Aorta (tissue), 5 donors: ENCODE data around the gene RBMS2. TPM values are rescaled to one million over a fixed set of nuclear protein-coding genes. Genes with fewer than 3 reads are reported as not detected.
"Not testable (repeated sequence)": the region's sequence is repeated elsewhere in the genome, so short reads cannot be mapped to it uniquely, and the experiment has no call there.

Experiments used
- ATAC-seq: fragments of 200-7000 bp; cut with Tn5 transposase; one replicate; pipeline ENCODE4 v1.9.1; 2022; ENCODE audit warnings: moderate library complexity; ENCODE audit not compliant: low FRiP score
- DNase-seq, 2 donors: peaks; one replicate each; pipeline ENCODE4 v3.0.0-alpha.2; 2020
- H3K27ac ChIP-seq, 2 donors: one replicate each; pipeline ENCODE4 v1.5.1; 2013; ENCODE audit warnings: low read length in 2 of 2, mild to moderate bottlenecking in 2 of 2, moderate library complexity in 2 of 2, control low read depth in 1 of 2, inconsistent platforms in 1 of 2, low read depth in 1 of 2
- H3K27me3 ChIP-seq, 2 donors: one replicate each; pipeline ENCODE4 v1.6.1; 2013; ENCODE audit warnings: control low read depth in 1 of 2, low read length in 1 of 2, mild to moderate bottlenecking in 1 of 2, moderate library complexity in 1 of 2; ENCODE audit not compliant: insufficient read depth in 2 of 2, control insufficient read depth in 1 of 2
- H3K36me3 ChIP-seq, 2 donors: one replicate each; pipeline ENCODE4 v1.6.1; 2013; ENCODE audit warnings: control low read depth in 1 of 2, low read length in 1 of 2, mild to moderate bottlenecking in 1 of 2; ENCODE audit not compliant: insufficient read depth in 2 of 2, control insufficient read depth in 1 of 2
- H3K4me1 ChIP-seq, 2 donors: one replicate each; pipeline ENCODE4 v1.6.1; 2013; ENCODE audit warnings: low read length in 2 of 2, control low read depth in 1 of 2, mild to moderate bottlenecking in 1 of 2, moderate library complexity in 1 of 2; ENCODE audit not compliant: insufficient read depth in 2 of 2, control insufficient read depth in 1 of 2
- H3K4me3 ChIP-seq, 2 donors: one replicate each; pipeline ENCODE4 v1.5.1; 2013; ENCODE audit warnings: low read length in 2 of 2, control low read depth in 1 of 2, mild to moderate bottlenecking in 1 of 2
- H3K9me3 ChIP-seq: one replicate; pipeline ENCODE4 v1.6.1; 2013; ENCODE audit warnings: mild to moderate bottlenecking, low read length; ENCODE audit not compliant: control insufficient read depth
- WGBS, 2 donors: extraction: QIAGEN DNeasy Blood & Tissue Kit; methylation state at CpG; one replicate each; pipeline ENCODE4 v1.1.7; 2013; 5-methylcytosine and 5-hydroxymethylcytosine counted together
- intact Hi-C, 2 donors: fragments of 100-400 bp; cut with DNase I; formaldehyde crosslinking; loops; one replicate each; pipeline versions ENCODE4 v1.14.2 to v1.15.0; 2022
- polyA plus RNA-seq, 2 donors: library from polyadenylated mRNA; stranded (reverse); fragments of 200-250 nt; gene quantifications; one replicate each; pipeline ENCODE4 v1.2.3, GENCODE V29; 2013
- total RNA-seq, 2 donors: library from RNA; stranded (reverse); fragmentation: NEBNext Ultra II Directional; extraction: Animal tissue kit (Norgen Biotek cat#: 25700); gene quantifications; one replicate each; pipeline ENCODE4 v1.2.1, GENCODE V29; 2021
- donor health status: healthy with polysubstance abuse.
- donor health status: Bipolar disorder and iron deficiency.
- donor health status: DM: no; HTN: no; CAD: no.
- donor health status: DM: no; HTN: no; CAD: no.
- donor health status: DM: yes; HTN: yes; CAD: no.

RBMS2 gene
- total and polyA plus RNA-seq, 4 donors: 12.5 to 72.0 (median 42.8) TPM

DNA sequence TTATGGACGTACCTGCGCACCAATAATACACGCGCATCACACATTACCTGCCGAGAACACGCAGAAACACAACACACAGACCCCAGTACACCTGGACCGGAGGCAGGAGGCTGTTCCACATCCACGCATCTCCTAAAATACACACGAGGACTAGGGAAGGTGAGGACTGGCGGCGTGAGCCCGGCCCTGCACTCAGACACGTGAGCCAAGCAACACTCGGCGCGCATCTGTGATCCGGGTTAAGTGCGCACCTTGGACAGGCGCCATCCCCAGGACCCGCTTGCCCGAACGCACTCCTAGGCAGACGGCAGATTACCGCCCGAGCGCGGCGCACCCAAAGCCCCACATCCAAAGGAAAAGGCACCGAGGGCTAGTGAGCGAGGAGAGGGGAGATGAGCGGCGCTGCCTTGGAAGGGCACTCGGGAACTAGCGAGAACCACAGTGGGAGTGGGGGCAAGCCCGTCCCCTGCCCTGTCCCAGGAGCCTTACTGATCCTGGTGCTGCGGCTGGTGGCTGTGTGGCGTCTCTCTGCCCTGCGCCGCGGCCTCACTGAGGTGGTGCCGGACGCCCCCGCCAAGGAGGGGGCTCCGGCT is 34.1 kb upstream of the RBMS2 start:
- ATAC-seq: peak; percentile 62
- intact Hi-C loops: no loop called here
- Histone ChIP-seq H3K9me3 (no peaks in the 10 kb centered on the region), H3K4me3 (peak overlapping the region; percentile 9 to 58), H3K27me3 (no peaks in the 10 kb centered on the region), H3K36me3 (no peaks in the 10 kb centered on the region), H3K27ac (no peak overlapping the region), H3K4me1 (no peaks in the 10 kb centered on the region)
- DNase-seq: peak; percentile 53 to 80
- WGBS, 2 donors: 4 to 5% methylated on average over 43 to 44 of the region's 44 CpGs

DNA sequence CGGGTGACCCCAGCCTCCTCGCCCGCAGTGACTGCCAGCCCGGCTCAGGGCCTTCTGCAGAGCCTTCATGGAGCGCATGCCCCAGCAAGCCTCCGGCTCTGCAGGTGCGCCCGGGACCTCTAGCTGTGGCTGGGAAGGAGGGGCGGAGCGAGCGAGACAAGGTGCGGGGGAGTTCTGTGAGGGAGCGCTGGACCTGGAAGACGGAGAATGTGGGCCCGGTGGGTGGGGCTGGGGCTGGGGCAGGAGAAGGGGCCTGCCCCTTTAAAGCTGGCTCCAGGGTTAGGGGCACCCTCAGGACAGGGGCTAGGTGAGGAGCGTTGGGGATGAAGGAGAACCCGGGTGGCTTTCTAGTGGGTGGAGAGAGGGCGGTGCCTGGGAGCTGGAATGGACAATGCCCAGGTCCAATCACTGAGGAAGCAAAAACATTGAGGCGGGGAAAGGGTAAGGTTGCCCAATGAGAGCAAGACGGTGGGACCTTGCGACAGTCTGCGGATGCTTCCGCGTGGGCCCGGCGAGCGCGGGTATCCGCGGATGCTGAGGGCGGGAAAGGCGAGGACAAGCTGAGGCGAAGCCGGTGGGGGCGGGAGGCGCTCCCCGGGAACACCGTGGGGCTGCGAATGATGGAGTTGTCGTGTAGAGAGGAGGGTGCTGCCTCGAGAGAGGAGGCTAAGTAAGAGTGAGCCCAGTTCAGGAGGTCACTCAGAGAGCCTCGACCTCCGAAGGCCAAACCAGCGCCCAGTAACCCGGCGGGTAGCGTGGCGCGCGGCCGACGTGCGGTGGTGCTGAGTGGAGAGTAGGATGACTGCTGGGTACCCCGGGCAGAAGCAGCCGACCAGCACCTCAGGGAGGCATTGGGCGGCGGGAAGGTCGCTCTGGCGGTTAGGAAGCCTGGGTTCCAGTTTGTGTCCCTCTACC is 33.3 kb upstream of the RBMS2 start, which contains the start of gene GLS2:
Gene GLS2 (minus strand): TSS at position 121 of the 915 bp plus-strand sequence. CDS start 43 bp downstream, at position 78.
- Histone ChIP-seq H3K9me3 (no peaks in the 10 kb centered on the region), H3K4me1 (no peaks in the 10 kb centered on the region), H3K27me3 (no peaks in the 10 kb centered on the region), H3K36me3 (no peaks in the 10 kb centered on the region), H3K4me3 (peak within 1 kb of the TSS; percentile 9 to 58), H3K27ac (no peak within 1 kb of the TSS)
- ATAC-seq: peak; percentile 93
- 15% methylated on average over 52 to 59 of the region's 59 CpGs for WGBS, 2 donors
- DNase-seq: peak; percentile 81 to 89
- intact Hi-C loops: no loop called here

DNA sequence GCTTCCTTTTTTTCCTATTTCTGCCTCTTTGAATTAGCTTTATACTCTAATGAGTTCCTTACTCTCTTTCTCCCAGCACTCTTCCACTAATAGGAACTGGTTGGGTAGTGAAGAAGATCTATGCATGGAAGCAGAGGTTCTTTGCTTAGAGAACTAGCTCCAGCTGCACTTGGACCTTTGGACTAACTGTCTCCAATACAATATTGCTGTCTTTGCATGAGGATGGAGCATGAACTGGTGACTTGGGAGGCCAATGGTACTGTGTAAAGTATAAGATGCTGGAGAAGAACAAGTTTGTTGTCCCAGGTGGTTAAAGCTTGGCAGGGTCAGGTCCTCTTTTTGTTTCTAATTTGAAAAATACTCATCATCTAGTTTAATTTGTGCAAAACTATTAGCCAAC is 31.3 kb upstream of the RBMS2 start:
- Histone ChIP-seq H3K27ac (no peak overlapping the region), H3K9me3 (no peaks in the 10 kb centered on the region), H3K36me3 (no peaks in the 10 kb centered on the region), H3K4me1 (no peaks in the 10 kb centered on the region), H3K27me3 (no peaks in the 10 kb centered on the region), H3K4me3 (no peak overlapping the region)
- intact Hi-C loops: no loop called here
- DNase-seq (no peak), ATAC-seq (no peak)

DNA sequence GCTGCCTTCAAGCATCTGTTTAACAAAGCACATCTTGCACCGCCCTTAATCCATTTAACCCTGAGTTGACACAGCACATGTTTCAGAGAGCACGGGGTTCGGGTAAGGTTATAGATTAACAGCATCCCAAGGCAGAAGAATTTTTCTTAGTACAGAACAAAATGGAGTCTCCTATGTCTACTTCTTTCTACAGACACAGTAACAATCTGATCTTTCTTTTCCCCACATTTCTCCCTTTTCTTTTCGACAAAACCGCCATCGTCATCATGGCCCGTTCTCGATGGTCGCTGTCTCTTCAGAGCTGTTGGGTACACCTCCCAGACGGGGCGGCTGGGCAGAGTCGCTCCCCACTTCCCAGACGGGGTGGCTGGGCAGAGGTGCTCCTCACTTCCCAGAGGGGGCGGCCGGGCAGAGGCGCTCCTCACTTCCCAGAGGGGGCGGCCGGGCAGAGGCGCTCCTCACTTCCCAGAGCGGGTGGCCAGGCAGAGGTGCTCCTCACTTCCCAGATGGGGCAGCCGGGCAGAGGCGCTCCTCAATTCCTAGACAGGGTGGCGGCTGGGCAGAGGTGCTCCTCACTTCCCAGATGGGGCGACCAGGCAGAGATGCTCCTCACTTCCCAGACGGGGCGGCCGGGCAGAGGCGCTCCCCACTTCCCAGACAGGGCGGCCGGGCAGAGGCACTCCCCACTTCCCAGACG is 28.1 kb upstream of the RBMS2 start:
- WGBS, 2 donors: 90 to 93% methylated on average over 29 to 31 of the region's 31 CpGs
- ATAC-seq, intact Hi-C loops: not testable (repeated sequence)

DNA sequence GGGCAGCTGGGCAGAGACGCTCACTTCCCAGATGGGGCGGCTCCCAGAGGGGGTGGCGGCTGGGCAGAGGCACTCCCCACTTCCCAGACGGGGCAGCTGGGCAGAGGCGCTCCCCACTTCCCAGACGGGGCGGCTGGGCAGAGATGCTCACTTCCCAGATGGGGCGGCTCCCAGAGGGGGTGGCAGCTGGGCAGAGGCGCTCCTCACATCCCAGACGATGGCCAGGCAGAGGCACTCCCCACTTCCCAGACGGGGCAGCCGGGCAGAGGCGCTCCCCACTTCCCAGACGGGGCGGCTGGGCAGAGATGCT is 27.6 kb upstream of the RBMS2 start:
- H3K4me1 ChIP-seq, H3K27ac ChIP-seq, DNase-seq, H3K27me3 ChIP-seq, H3K4me3 ChIP-seq, ATAC-seq, H3K9me3 ChIP-seq, H3K36me3 ChIP-seq, intact Hi-C loops: not testable (repeated sequence)
- WGBS, 2 donors: 92 to 98% methylated on average over 9 to 15 of the region's 15 CpGs

More for the DNA sequence above, 28.1 kb upstream of the RBMS2 start:
- H3K36me3 ChIP-seq, H3K27ac ChIP-seq, H3K9me3 ChIP-seq, H3K27me3 ChIP-seq, H3K4me1 ChIP-seq, H3K4me3 ChIP-seq, DNase-seq: not testable (repeated sequence)

DNA sequence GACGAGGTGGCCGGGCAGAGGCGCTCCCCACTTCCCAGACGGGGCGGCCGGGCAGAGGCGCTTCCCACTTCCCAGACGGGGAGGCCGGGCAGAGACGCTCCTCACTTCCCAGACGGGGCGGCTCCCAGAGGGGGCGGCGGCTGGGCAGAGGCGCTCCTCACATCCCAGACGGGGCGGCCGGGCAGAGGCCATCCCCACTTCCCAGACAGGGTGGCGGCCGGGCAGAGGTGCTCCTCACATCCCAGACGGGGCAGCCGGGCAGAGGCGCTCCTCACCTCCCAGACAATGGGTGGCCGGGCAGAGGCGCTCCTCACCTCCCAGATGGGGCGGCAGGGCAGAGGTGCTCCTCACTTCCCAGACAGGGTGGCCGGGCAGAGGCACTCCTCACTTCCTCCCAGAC is 27.1 kb upstream of the RBMS2 start:
- H3K36me3 ChIP-seq, intact Hi-C loops, DNase-seq, H3K27me3 ChIP-seq, H3K4me3 ChIP-seq, H3K27ac ChIP-seq, H3K9me3 ChIP-seq, H3K4me1 ChIP-seq, ATAC-seq: not testable (repeated sequence)
- WGBS, 2 donors: 94 to 97% methylated on average over 27 of the region's 27 CpGs

DNA sequence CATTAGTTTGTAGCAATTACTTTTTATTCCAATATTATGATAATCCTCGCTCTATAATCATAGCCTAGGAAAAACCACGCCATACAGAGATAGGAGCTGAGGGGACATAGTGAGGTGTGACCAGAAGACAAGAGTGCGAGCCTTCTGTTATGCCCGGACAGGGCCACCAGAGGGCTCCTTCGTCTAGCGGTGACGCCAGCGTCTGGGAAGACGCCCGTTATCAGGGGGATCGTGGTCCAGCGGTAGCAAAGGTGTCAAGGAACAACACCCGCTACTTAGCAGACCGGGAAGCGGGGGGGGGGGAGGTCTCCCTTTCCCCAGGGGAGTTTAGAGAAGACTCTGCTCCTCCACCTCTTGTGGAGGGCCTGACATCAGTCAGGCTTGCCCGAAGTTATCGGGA is 24.9 kb upstream of the RBMS2 start:
- DNase-seq: peak; percentile 77 to 91
- H3K9me3 ChIP-seq, ATAC-seq, H3K4me3 ChIP-seq, H3K4me1 ChIP-seq, H3K27me3 ChIP-seq, intact Hi-C loops, H3K27ac ChIP-seq, H3K36me3 ChIP-seq: not testable (repeated sequence)
- WGBS, 2 donors: 8 to 11% methylated on average over 15 to 17 of the region's 17 CpGs

DNA sequence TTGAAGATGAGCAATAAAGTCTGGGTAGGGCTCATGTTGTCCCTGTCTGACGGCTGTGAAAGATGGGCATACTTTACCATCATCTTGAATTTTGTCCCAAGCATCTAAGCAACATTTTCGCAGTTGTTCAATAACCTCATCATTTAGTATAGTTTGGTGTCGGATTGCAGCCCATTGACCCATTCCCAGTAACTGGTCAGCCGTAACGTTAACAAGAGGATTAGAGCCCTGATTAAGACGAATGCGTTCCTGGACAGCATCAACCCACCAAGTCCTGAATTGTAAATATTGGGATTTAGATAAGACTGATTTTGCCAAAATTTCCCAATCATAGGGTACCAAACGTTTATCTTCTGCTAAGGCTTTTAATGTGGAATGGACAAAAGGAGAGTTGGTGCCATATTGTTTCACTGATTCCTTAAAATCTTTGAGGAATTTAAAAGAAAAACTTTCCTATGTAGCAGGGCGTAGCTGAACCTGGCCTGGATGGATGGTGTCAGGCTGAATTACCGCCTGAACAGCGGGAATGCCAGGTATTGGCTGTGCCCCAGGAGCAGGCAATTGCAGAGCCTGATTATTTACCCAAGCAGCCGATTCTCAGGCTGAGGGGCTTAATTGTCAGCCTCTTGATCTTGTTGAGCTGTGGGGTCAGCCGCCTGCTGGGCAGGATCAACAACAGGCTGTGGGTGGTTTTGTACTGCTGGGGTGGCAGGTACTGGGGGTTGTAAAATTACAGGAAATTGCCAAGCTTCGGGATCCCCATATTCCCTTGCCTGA is 23.3 kb upstream of the RBMS2 start:
- H3K36me3 ChIP-seq, ATAC-seq, H3K9me3 ChIP-seq, H3K4me1 ChIP-seq, H3K27me3 ChIP-seq, H3K27ac ChIP-seq, DNase-seq, H3K4me3 ChIP-seq, intact Hi-C loops: not testable (repeated sequence)
- WGBS, 2 donors: 84 to 89% methylated on average over 14 of the region's 14 CpGs
